ENCODE data around the gene LACTBL1.
"Not testable (repeated sequence)": the region's sequence is repeated elsewhere in the genome, so short reads cannot be mapped to it uniquely, and the experiment has no call there.

LACTBL1 gene

DNA sequence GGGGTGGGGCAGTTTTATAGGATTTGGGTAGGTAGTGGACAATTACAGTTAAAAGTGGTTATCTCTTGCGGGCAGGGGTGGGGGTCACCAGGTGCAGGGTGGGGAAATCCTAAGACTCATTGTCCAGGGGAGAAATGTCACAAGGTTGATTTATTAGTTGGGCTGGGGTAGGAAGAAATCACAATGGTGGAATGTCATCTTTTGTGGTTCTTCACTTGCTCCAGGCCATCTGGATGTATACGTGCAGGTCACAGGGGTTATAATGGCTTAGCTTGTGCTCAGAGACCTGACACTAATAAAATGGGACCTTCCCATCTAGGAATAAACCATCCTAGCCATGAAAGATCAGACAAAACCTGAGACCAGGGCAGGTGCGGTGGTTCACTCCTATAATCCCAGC lies 31.4 kb upstream of the LACTBL1 start:
- Histone ChIP-seq H3K27me3 (ENCODE audit: low read length) (no peaks in the 10 kb centered on the region), H3K9me3 (ENCODE audit: insufficient read depth, low read length) (peaks cover 4% of the 10 kb centered on the region; the same call in 1 of the 2 replicates), H3K36me3 (ENCODE audit: low read length) (no peaks in the 10 kb centered on the region), H3K9ac (ENCODE audit: low read length) (no peak overlapping the region), H3K9me2 (replicated peaks; ENCODE audit: insufficient read depth, low read length) (no peaks in the 10 kb centered on the region), H2AFZ (ENCODE audit: low read depth, low read length, severe bottlenecking) (no peak overlapping the region), H4K20me1 (ENCODE audit: low read depth, low read length) (no peaks in the 10 kb centered on the region), H3F3A (ENCODE audit: insufficient read depth) (no peaks in the 10 kb centered on the region), H3K79me2 (ENCODE audit: insufficient read depth, low read length) (no peaks in the 10 kb centered on the region), H3K27ac (ENCODE audit: low read depth, low read length) (no peak overlapping the region), H3K4me2 (ENCODE audit: low read depth, low read length, poor library complexity, severe bottlenecking) (no peak overlapping the region), H3K4me3 (ENCODE audit: insufficient read depth, low read length, poor library complexity, severe bottlenecking) (no peak overlapping the region)
- TF ChIP-seq CTCF (IDR thresholded peaks at IDR 0.05; ENCODE audit: insufficient read depth, low read length, poor library complexity, severe bottlenecking) (no peak), EZH2phosphoT487 (conservative IDR thresholded peaks at IDR 0.05; ENCODE audit: low read length) (no peak)

- not testable (repeated sequence) for H3K9ac ChIP-seq (ENCODE audit: low read length); H3K27ac ChIP-seq (ENCODE audit: low read depth, low read length); H3K4me3 ChIP-seq (ENCODE audit: insufficient read depth, low read length, poor library complexity, severe bottlenecking); H4K20me1 ChIP-seq (ENCODE audit: low read depth, low read length); H3K4me2 ChIP-seq (ENCODE audit: low read depth, low read length, poor library complexity, severe bottlenecking); H3K36me3 ChIP-seq (ENCODE audit: low read length); H3K9me3 ChIP-seq (ENCODE audit: insufficient read depth, low read length); H3K27me3 ChIP-seq (ENCODE audit: low read length); H3F3A ChIP-seq (ENCODE audit: insufficient read depth); H3K79me2 ChIP-seq (ENCODE audit: insufficient read depth, low read length); H3K9me2 ChIP-seq (replicated peaks; ENCODE audit: insufficient read depth, low read length); H2AFZ ChIP-seq (ENCODE audit: low read depth, low read length, severe bottlenecking)
These were observed 29.6 kb upstream of the LACTBL1 start for GRCh38 chr1:23002218-23002617.

DNA sequence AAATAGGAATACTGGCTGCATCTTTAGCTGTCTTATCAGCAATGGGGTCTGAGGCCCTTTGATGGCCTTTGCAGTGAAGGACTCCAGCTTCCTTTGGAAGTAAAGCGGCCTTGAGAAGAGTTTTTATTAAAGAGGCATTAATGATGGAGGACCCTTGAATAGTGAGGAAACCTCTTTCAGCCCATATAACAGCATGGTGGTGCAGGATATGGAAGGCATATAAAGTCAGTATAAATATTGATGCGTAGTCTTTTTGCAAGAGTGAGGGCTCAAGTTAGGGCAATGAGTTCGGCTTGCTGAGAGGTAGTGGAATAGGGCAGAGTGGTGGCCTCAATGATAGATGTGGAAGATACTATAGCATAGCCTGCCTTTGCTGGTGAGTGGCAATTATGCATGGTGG lies 27.5 kb upstream of the LACTBL1 start:
- H4K20me1 ChIP-seq (ENCODE audit: low read depth, low read length); H3K27ac ChIP-seq (ENCODE audit: low read depth, low read length); H3K27me3 ChIP-seq (ENCODE audit: low read length); H3F3A ChIP-seq (ENCODE audit: insufficient read depth); H3K9me2 ChIP-seq (replicated peaks; ENCODE audit: insufficient read depth, low read length); H3K4me2 ChIP-seq (ENCODE audit: low read depth, low read length, poor library complexity, severe bottlenecking); H2AFZ ChIP-seq (ENCODE audit: low read depth, low read length, severe bottlenecking); H3K9ac ChIP-seq (ENCODE audit: low read length); H3K79me2 ChIP-seq (ENCODE audit: insufficient read depth, low read length); H3K36me3 ChIP-seq (ENCODE audit: low read length); H3K4me3 ChIP-seq (ENCODE audit: insufficient read depth, low read length, poor library complexity, severe bottlenecking): not testable (repeated sequence)
- peaks cover 18% of the 10 kb centered on the region; the same call in 1 of the 2 replicates for H3K9me3 ChIP-seq (ENCODE audit: insufficient read depth, low read length)

- not testable (repeated sequence) for H3K27me3 ChIP-seq (ENCODE audit: low read length); H2AFZ ChIP-seq (ENCODE audit: low read depth, low read length, severe bottlenecking); H3K9ac ChIP-seq (ENCODE audit: low read length); H3F3A ChIP-seq (ENCODE audit: insufficient read depth); H3K79me2 ChIP-seq (ENCODE audit: insufficient read depth, low read length); H4K20me1 ChIP-seq (ENCODE audit: low read depth, low read length); H3K4me2 ChIP-seq (ENCODE audit: low read depth, low read length, poor library complexity, severe bottlenecking); H3K36me3 ChIP-seq (ENCODE audit: low read length); H3K4me3 ChIP-seq (ENCODE audit: insufficient read depth, low read length, poor library complexity, severe bottlenecking); H3K9me2 ChIP-seq (replicated peaks; ENCODE audit: insufficient read depth, low read length); H3K27ac ChIP-seq (ENCODE audit: low read depth, low read length)
- H3K9me3 ChIP-seq (ENCODE audit: insufficient read depth, low read length), result peaks cover 27% of the 10 kb centered on the region; the same call in 1 of the 2 replicates
These were observed 24.9 kb upstream of the LACTBL1 start for GRCh38 chr1:22997528-22997927.

DNA sequence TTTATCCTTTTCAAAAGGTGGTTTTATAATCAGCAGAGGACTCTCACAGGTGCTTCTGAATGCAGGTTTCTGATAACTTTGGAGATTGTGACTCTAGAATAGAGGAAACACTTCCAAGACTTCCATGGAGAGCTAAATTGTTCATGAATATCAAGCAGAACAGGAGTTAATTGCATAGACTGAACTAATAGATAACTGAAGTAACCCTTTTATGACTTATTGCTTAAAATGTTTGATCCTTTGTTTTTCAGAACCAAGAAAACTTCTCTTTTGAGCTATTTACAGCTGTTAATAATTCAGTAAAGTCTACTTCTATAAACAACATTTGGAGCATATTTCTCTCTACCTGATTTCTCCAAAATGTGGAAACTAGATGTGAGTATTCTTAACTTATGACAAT lies 23.1 kb upstream of the LACTBL1 start:
- Histone ChIP-seq H3K9me3 (ENCODE audit: insufficient read depth, low read length) (peaks cover 27% of the 10 kb centered on the region; the same call in 1 of the 2 replicates), H3K36me3 (ENCODE audit: low read length) (0 out of 2 replicates have a peak, but pooled peaks cover 2% of the 10 kb centered on the region), H3K79me2 (ENCODE audit: insufficient read depth, low read length) (no peaks in the 10 kb centered on the region), H3K9me2 (replicated peaks; ENCODE audit: insufficient read depth, low read length) (no peaks in the 10 kb centered on the region), H3K4me2 (ENCODE audit: low read depth, low read length, poor library complexity, severe bottlenecking) (no peak overlapping the region), H3K4me3 (ENCODE audit: insufficient read depth, low read length, poor library complexity, severe bottlenecking) (no peak overlapping the region), H3K27ac (ENCODE audit: low read depth, low read length) (no peak overlapping the region), H3F3A (ENCODE audit: insufficient read depth) (no peaks in the 10 kb centered on the region), H4K20me1 (ENCODE audit: low read depth, low read length) (no peaks in the 10 kb centered on the region), H3K9ac (ENCODE audit: low read length) (no peak overlapping the region), H2AFZ (ENCODE audit: low read depth, low read length, severe bottlenecking) (no peak overlapping the region), H3K27me3 (ENCODE audit: low read length) (no peaks in the 10 kb centered on the region)
- no peak for TF ChIP-seq EZH2phosphoT487 (conservative IDR thresholded peaks at IDR 0.05; ENCODE audit: low read length)
- TF ChIP-seq CTCF (IDR thresholded peaks at IDR 0.05; ENCODE audit: insufficient read depth, low read length, poor library complexity, severe bottlenecking), result no peak

GRCh38 chr1:22993220-22993795 lies 20.6 kb upstream of the LACTBL1 start:
- not testable (repeated sequence) for H3K36me3 ChIP-seq (ENCODE audit: low read length); H3F3A ChIP-seq (ENCODE audit: insufficient read depth); H3K4me2 ChIP-seq (ENCODE audit: low read depth, low read length, poor library complexity, severe bottlenecking); H3K27me3 ChIP-seq (ENCODE audit: low read length); H3K27ac ChIP-seq (ENCODE audit: low read depth, low read length); H3K79me2 ChIP-seq (ENCODE audit: insufficient read depth, low read length); H4K20me1 ChIP-seq (ENCODE audit: low read depth, low read length); H3K9ac ChIP-seq (ENCODE audit: low read length); H3K4me3 ChIP-seq (ENCODE audit: insufficient read depth, low read length, poor library complexity, severe bottlenecking); H2AFZ ChIP-seq (ENCODE audit: low read depth, low read length, severe bottlenecking); H3K9me2 ChIP-seq (replicated peaks; ENCODE audit: insufficient read depth, low read length)
- peaks cover 23% of the 10 kb centered on the region; the same call in 1 of the 2 replicates for H3K9me3 ChIP-seq (ENCODE audit: insufficient read depth, low read length)

Data from SU-DHL-6 (cell line).